ENCODE data around the gene PSMB9. TPM values are rescaled to one million over a fixed set of nuclear protein-coding genes. Genes with fewer than 3 reads are reported as not detected.

PSMB9 gene
- total and polyA plus RNA-seq, 9 of the 15 experiments (the other 6 are each of a cell fraction or from before 2014, with no cell fraction given): 1.1 to 3.7 (median 2.4) TPM

- no peak for TF ChIP-seq USF1 (CRISPR knock-in tag; IDR thresholded peaks at IDR 0.05)
- TF ChIP-seq SREBF1 (IDR thresholded peaks at IDR 0.05; ENCODE audit: borderline replicate concordance, low read depth, low read length): no peak
- TF ChIP-seq ZNF263 (CRISPR knock-in tag; IDR thresholded peaks at IDR 0.05; ENCODE audit: borderline replicate concordance): peak; percentile 59; the same call in 1 of the 2 replicates
- TF ChIP-seq, protein P1, sequence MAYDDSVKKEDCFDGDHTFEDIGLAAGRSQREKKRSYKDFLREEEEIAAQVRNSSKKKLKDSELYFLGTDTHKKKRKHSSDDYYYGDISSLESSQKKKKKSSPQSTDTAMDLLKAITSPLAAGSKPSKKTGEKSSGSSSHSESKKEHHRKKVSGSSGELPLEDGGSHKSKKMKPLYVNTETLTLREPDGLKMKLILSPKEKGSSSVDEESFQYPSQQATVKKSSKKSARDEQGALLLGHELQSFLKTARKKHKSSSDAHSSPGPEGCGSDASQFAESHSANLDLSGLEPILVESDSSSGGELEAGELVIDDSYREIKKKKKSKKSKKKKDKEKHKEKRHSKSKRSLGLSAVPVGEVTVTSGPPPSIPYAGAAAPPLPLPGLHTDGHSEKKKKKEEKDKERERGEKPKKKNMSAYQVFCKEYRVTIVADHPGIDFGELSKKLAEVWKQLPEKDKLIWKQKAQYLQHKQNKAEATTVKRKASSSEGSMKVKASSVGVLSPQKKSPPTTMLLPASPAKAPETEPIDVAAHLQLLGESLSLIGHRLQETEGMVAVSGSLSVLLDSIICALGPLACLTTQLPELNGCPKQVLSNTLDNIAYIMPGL (CRISPR knock-in tag; IDR thresholded peaks at IDR 0.05): no peak
- peak; percentile 69 for TF ChIP-seq RBFOX2 (IDR thresholded peaks at IDR 0.05; ENCODE audit: low read depth, low read length)
- TF ChIP-seq NCOA1 (IDR thresholded peaks at IDR 0.05; ENCODE audit: low read depth): peak; percentile 53
- TF ChIP-seq SNIP1 (IDR thresholded peaks at IDR 0.05; ENCODE audit: low read depth): no peak
- TF ChIP-seq BRD4 (IDR thresholded peaks at IDR 0.05): no peak
- TF ChIP-seq TGIF2 (CRISPR knock-in tag; IDR thresholded peaks at IDR 0.05): no peak
- TF ChIP-seq, protein P2, sequence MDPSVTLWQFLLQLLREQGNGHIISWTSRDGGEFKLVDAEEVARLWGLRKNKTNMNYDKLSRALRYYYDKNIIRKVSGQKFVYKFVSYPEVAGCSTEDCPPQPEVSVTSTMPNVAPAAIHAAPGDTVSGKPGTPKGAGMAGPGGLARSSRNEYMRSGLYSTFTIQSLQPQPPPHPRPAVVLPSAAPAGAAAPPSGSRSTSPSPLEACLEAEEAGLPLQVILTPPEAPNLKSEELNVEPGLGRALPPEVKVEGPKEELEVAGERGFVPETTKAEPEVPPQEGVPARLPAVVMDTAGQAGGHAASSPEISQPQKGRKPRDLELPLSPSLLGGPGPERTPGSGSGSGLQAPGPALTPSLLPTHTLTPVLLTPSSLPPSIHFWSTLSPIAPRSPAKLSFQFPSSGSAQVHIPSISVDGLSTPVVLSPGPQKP (CRISPR knock-in tag; IDR thresholded peaks at IDR 0.05): no peak
- TF ChIP-seq RBM15 (IDR thresholded peaks at IDR 0.05; ENCODE audit: insufficient read depth, low read length): no peak
- TF ChIP-seq CBFB (CRISPR knock-in tag; IDR thresholded peaks at IDR 0.05): no peak
- no peak for TF ChIP-seq NFXL1 (CRISPR knock-in tag; IDR thresholded peaks at IDR 0.05)
- TF ChIP-seq, protein P3, sequence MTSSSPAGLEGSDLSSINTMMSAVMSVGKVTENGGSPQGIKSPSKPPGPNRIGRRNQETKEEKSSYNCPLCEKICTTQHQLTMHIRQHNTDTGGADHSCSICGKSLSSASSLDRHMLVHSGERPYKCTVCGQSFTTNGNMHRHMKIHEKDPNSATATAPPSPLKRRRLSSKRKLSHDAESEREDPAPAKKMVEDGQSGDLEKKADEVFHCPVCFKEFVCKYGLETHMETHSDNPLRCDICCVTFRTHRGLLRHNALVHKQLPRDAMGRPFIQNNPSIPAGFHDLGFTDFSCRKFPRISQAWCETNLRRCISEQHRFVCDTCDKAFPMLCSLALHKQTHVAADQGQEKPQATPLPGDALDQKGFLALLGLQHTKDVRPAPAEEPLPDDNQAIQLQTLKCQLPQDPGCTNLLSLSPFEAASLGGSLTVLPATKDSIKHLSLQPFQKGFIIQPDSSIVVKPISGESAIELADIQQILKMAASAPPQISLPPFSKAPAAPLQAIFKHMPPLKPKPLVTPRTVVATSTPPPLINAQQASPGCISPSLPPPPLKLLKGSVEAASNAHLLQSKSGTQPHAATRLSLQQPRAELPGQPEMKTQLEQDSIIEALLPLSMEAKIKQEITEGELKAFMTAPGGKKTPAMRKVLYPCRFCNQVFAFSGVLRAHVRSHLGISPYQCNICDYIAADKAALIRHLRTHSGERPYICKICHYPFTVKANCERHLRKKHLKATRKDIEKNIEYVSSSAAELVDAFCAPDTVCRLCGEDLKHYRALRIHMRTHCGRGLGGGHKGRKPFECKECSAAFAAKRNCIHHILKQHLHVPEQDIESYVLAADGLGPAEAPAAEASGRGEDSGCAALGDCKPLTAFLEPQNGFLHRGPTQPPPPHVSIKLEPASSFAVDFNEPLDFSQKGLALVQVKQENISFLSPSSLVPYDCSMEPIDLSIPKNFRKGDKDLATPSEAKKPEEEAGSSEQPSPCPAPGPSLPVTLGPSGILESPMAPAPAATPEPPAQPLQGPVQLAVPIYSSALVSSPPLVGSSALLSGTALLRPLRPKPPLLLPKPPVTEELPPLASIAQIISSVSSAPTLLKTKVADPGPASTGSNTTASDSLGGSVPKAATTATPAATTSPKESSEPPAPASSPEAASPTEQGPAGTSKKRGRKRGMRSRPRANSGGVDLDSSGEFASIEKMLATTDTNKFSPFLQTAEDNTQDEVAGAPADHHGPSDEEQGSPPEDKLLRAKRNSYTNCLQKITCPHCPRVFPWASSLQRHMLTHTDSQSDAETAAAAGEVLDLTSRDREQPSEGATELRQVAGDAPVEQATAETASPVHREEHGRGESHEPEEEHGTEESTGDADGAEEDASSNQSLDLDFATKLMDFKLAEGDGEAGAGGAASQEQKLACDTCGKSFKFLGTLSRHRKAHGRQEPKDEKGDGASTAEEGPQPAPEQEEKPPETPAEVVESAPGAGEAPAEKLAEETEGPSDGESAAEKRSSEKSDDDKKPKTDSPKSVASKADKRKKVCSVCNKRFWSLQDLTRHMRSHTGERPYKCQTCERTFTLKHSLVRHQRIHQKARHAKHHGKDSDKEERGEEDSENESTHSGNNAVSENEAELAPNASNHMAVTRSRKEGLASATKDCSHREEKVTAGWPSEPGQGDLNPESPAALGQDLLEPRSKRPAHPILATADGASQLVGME (CRISPR knock-in tag; IDR thresholded peaks at IDR 0.05): 0 out of 2 replicates have a peak, but pooled peaks have one; percentile 50
- TF ChIP-seq, protein P4, sequence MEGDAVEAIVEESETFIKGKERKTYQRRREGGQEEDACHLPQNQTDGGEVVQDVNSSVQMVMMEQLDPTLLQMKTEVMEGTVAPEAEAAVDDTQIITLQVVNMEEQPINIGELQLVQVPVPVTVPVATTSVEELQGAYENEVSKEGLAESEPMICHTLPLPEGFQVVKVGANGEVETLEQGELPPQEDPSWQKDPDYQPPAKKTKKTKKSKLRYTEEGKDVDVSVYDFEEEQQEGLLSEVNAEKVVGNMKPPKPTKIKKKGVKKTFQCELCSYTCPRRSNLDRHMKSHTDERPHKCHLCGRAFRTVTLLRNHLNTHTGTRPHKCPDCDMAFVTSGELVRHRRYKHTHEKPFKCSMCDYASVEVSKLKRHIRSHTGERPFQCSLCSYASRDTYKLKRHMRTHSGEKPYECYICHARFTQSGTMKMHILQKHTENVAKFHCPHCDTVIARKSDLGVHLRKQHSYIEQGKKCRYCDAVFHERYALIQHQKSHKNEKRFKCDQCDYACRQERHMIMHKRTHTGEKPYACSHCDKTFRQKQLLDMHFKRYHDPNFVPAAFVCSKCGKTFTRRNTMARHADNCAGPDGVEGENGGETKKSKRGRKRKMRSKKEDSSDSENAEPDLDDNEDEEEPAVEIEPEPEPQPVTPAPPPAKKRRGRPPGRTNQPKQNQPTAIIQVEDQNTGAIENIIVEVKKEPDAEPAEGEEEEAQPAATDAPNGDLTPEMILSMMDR (IDR thresholded peaks at IDR 0.05 in 2 of 3, conservative IDR thresholded peaks at IDR 0.05 in 1 of 3; ENCODE audit: insufficient read depth in 2 of 3, low read depth in 1 of 3, low read length in 3 of 3): peak; percentile 91 to 98 (median 98)
- TF ChIP-seq HCFC1 (IDR thresholded peaks at IDR 0.05; ENCODE audit: low read depth, low read length): peak; percentile 62
These were observed at the start of gene PSMB9, which contains the start of gene TAP1 (continued) for GRCh38 chr6:32853541-32854375.

Data from K562 (cell line).